ENCODE results near the gene INPP5J. TPM values are rescaled to one million over a fixed set of nuclear protein-coding genes. Genes with fewer than 3 reads are reported as not detected.

The INPP5J gene
- total RNA-seq, 4 donors from 2014 or later: not detected

DNA sequence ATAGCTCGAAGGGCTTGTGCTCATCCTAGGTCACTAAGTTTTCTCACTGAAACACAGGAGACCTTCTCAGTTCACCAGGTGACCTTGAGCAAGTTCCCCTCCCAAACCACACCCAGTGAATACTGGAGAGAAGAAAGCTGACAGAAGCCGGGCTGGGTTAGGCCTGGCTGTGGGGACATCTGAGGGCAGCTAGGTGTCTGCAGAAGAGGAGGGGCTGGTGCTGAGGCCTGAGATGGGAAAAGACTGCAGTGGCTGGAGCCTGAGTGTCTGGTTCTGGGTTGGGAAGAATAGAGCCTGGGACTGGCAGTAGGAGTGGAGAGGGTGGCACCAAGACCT, 602 bp upstream of the INPP5J start:
- TF ChIP-seq, protein P1, sequence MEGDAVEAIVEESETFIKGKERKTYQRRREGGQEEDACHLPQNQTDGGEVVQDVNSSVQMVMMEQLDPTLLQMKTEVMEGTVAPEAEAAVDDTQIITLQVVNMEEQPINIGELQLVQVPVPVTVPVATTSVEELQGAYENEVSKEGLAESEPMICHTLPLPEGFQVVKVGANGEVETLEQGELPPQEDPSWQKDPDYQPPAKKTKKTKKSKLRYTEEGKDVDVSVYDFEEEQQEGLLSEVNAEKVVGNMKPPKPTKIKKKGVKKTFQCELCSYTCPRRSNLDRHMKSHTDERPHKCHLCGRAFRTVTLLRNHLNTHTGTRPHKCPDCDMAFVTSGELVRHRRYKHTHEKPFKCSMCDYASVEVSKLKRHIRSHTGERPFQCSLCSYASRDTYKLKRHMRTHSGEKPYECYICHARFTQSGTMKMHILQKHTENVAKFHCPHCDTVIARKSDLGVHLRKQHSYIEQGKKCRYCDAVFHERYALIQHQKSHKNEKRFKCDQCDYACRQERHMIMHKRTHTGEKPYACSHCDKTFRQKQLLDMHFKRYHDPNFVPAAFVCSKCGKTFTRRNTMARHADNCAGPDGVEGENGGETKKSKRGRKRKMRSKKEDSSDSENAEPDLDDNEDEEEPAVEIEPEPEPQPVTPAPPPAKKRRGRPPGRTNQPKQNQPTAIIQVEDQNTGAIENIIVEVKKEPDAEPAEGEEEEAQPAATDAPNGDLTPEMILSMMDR (IDR thresholded peaks at IDR 0.05; ENCODE audit: low read depth): no peak

GRCh38 chr22:31123292-31123602, 481 bp downstream of the INPP5J start:
- TF ChIP-seq, protein P1 (IDR thresholded peaks at IDR 0.05; ENCODE audit: low read depth): no peak

- TF ChIP-seq, protein P1 (IDR thresholded peaks at IDR 0.05; ENCODE audit: low read depth): no peak
Measured at GRCh38 chr22:31124290-31124689, 1.5 kb downstream of the INPP5J start.

- TF ChIP-seq, protein P1 (IDR thresholded peaks at IDR 0.05; ENCODE audit: low read depth): no peak
Measured at GRCh38 chr22:31124811-31125465, 2.2 kb downstream of the INPP5J start.

GRCh38 chr22:31125521-31126117, 2.9 kb downstream of the INPP5J start:
- TF ChIP-seq, protein P1 (IDR thresholded peaks at IDR 0.05; ENCODE audit: low read depth): no peak

DNA sequence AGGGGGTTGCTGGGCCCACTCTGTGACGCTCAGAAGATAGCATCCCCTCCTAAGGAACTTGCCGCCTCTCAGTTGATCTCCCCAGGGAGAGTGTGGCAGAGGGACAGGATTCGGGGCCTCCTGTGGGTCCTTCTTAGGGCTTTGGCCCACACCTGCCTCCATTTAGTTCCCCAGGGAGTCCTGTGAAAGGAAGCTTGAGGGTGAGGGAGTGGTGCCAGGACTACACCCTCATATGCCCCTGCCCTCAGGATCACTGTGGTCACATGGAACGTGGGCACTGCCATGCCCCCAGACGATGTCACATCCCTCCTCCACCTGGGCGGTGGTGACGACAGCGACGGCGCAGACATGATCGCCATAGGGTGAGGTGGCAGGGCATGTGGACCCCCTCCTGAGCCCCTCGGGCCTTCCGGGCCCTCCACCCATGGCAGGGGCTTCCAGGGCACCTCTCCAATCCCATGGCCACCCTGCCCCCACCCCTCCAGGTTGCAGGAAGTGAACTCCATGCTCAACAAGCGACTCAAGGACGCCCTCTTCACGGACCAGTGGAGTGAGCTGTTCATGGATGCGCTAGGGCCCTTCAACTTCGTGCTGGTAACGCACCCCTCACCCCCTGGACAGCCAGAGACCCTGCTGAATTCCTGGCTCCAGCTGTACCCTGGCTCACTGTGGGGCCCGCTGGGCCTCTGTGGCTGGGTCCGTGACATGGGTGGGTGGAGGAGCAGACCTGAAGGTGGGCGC, 3.5 kb downstream of the INPP5J start:
- TF ChIP-seq, protein P1 (IDR thresholded peaks at IDR 0.05; ENCODE audit: low read depth): no peak

- TF ChIP-seq, protein P1 (IDR thresholded peaks at IDR 0.05; ENCODE audit: low read depth): no peak
Measured at GRCh38 chr22:31126869-31127175, 4.1 kb downstream of the INPP5J start.

Measured in subcutaneous adipose tissue (tissue), 4 donors.